OCI-LY1 (cell line): ENCODE data around the gene PARD3.

Experiments used
- CTCF ChIP-seq: fragments of 200-600 bp; sonication (generic), shearing (Covaris generic); IDR thresholded peaks from 2 replicates; pipeline ENCODE4 v1.5.1; 2017; ENCODE audit warnings: mild to moderate bottlenecking, antibody characterized with exemption, low read length, moderate library complexity, mixed read lengths
- EZH2 ChIP-seq: fragments of 200-600 bp; sonication (generic), shearing (Covaris generic); IDR thresholded peaks from 2 replicates; pipeline ENCODE4 v1.8.0; 2017; ENCODE audit warnings: borderline replicate concordance, mixed run types, mild to moderate bottlenecking, antibody characterized with exemption, low read length, moderate library complexity, mixed read lengths

- TF ChIP-seq CTCF (no peak), EZH2 (no peak)
Observed at GRCh38 chr10:34650156-34650555, 164.9 kb downstream of the PARD3 start.
